ENCODE measurements around the gene ISM2.

GRCh38 chr14:77438596-77438995 lies 60.0 kb downstream of the ISM2 start:
- TF ChIP-seq, protein P1, sequence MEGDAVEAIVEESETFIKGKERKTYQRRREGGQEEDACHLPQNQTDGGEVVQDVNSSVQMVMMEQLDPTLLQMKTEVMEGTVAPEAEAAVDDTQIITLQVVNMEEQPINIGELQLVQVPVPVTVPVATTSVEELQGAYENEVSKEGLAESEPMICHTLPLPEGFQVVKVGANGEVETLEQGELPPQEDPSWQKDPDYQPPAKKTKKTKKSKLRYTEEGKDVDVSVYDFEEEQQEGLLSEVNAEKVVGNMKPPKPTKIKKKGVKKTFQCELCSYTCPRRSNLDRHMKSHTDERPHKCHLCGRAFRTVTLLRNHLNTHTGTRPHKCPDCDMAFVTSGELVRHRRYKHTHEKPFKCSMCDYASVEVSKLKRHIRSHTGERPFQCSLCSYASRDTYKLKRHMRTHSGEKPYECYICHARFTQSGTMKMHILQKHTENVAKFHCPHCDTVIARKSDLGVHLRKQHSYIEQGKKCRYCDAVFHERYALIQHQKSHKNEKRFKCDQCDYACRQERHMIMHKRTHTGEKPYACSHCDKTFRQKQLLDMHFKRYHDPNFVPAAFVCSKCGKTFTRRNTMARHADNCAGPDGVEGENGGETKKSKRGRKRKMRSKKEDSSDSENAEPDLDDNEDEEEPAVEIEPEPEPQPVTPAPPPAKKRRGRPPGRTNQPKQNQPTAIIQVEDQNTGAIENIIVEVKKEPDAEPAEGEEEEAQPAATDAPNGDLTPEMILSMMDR (IDR thresholded peaks at IDR 0.05; ENCODE audit: borderline replicate concordance, extremely low read depth, low read length, poor library complexity, severe bottlenecking) = no peak
- TF ChIP-seq EZH2 (IDR thresholded peaks at IDR 0.05; ENCODE audit: borderline replicate concordance, low read depth, low read length, severe bottlenecking) = no peak

All from DND-41 (cell line).